K562 (cell line): ENCODE measurements around the gene ATP2A1. TPM values are rescaled to one million over a fixed set of nuclear protein-coding genes. Genes with fewer than 3 reads are reported as not detected.

Experiments used
- ATF1 ChIP-seq, 2 experiments: fragments of 450-650 bp in 1 of 2; IDR thresholded peaks; 2 replicates each; pipeline ENCODE4 v1.6.1; 2016; ENCODE audit warnings: missing compliant biosample characterization in 1 of 2, missing genetic modification characterization in 1 of 2
- ELF1 ChIP-seq: fragments of 200-800 bp; sonication (Bioruptor generic); IDR thresholded peaks from 2 replicates; pipeline ENCODE4 v1.6.1; 2016; ENCODE audit warnings: missing genetic modification characterization, missing compliant biosample characterization
- EP400 ChIP-seq: fragments of 450-650 bp; IDR thresholded peaks from 2 replicates; pipeline ENCODE4 v1.6.1; 2017; ENCODE audit warnings: antibody characterized with exemption, mild to moderate bottlenecking, moderate library complexity
- ERF ChIP-seq: fragments of 450-650 bp; formaldehyde crosslinking; IDR thresholded peaks from 2 replicates; pipeline ENCODE4 v1.4.0; 2020; ENCODE audit warnings: mild to moderate bottlenecking, mixed read lengths
- ETV5 ChIP-seq: sonication (generic); formaldehyde crosslinking; IDR thresholded peaks from 2 replicates; pipeline ENCODE4 v1.4.0; 2020; ENCODE audit warnings: low read depth, mild to moderate bottlenecking, missing genetic modification reagents
- HDAC2 ChIP-seq: fragments of 450-650 bp; IDR thresholded peaks from 2 replicates; pipeline ENCODE4 v1.6.1; 2016; ENCODE audit warnings: mild to moderate bottlenecking
- HSF4 ChIP-seq: fragments of 250-450 bp; sonication (Bioruptor Pico); IDR thresholded peaks from 2 replicates; pipeline ENCODE4 v2.1.2; 2022; ENCODE audit warnings: mild to moderate bottlenecking, moderate library complexity, borderline replicate concordance
- POLR2AphosphoS5 ChIP-seq: IDR thresholded peaks from 2 replicates; pipeline ENCODE4 v1.6.1; 2011; ENCODE audit warnings: mild to moderate bottlenecking, low read depth, low read length, moderate library complexity; ENCODE audit not compliant: control insufficient read depth, insufficient read depth
- SIX5 ChIP-seq, 2 experiments: IDR thresholded peaks; 2 replicates each; pipeline ENCODE4 v1.6.1; 2011; ENCODE audit warnings: low read length in 2 of 2, borderline replicate concordance in 1 of 2, low read depth in 1 of 2, mild to moderate bottlenecking in 1 of 2, moderate library complexity in 1 of 2; ENCODE audit not compliant: insufficient read depth in 1 of 2
- SP1 ChIP-seq: sonication (generic); formaldehyde crosslinking; IDR thresholded peaks from 2 replicates; pipeline ENCODE4 v1.8.1; 2022; ENCODE audit warnings: mild to moderate bottlenecking, missing genetic modification reagents
- SUPT5H ChIP-seq: fragments of 450-650 bp; IDR thresholded peaks from 2 replicates; pipeline ENCODE4 v1.6.1; 2016
- TCF7 ChIP-seq: sonication (generic); IDR thresholded peaks from 2 replicates; pipeline ENCODE4 v1.6.1; 2016; ENCODE audit warnings: antibody characterized with exemption, borderline replicate concordance
- ZBTB26 ChIP-seq: fragments of 450-650 bp; formaldehyde crosslinking; IDR thresholded peaks from 2 replicates; pipeline ENCODE4 v1.4.0; 2022; ENCODE audit warnings: missing genetic modification characterization
- ZBTB40 ChIP-seq, 2 experiments: fragments of 450-650 bp in 1 of 2; sonication (generic) in 1 of 2; formaldehyde crosslinking in 1 of 2; IDR thresholded peaks; 2 replicates each; pipeline versions ENCODE4 v1.7.1 to v1.9.0; 2016 to 2022; ENCODE audit warnings: inconsistent platforms in 1 of 2, mild to moderate bottlenecking in 1 of 2, missing genetic modification reagents in 1 of 2
- ZNF134 ChIP-seq: fragments of 250-450 bp; sonication (Bioruptor Pico); conservative IDR thresholded peaks from 2 replicates; pipeline ENCODE4 v1.4.0; 2020
- ZNF282 ChIP-seq: sonication (generic); formaldehyde crosslinking; IDR thresholded peaks from 2 replicates; pipeline ENCODE4 v1.8.1; 2023; ENCODE audit warnings: missing genetic modification reagents
- ZNF324 ChIP-seq: fragments of 250-450 bp; sonication (Bioruptor Pico); IDR thresholded peaks from 2 replicates; pipeline ENCODE4 v1.4.0; 2020; ENCODE audit warnings: mild to moderate bottlenecking
- ZNF551 ChIP-seq: fragments of 250-450 bp; sonication (Bioruptor Pico); IDR thresholded peaks from 2 replicates; pipeline ENCODE4 v1.5.0; 2021; ENCODE audit warnings: mild to moderate bottlenecking, moderate library complexity
- polyA plus RNA-seq, 8 experiments: library from polyadenylated mRNA; depleted of rRNA in 4 of 8; stranded (reverse) in 5 of 8; unstranded in 3 of 8; fragments of >200 nt; fragmentation: Nextera tagmentation in 2 of 8; fragmentation: Illumina TruSeq in 1 of 8; extraction: Ambion mirVana in 2 of 8; extraction: Trizol in 1 of 8; gene quantifications; 2 replicates each; pipeline versions ENCODE4 v1.2.1 to v1.2.3, GENCODE V29; 2011 to 2014; ENCODE audit warnings: inconsistent platforms in 1 of 8, missing spikeins in 1 of 8
- total RNA-seq, 7 experiments: library from RNA; depleted of rRNA in 6 of 7; stranded (reverse); fragments of >200 nt in 6 of 7; fragmentation: Illumina TruSeq in 2 of 7; extraction: Trizol in 2 of 7; gene quantifications; 2 replicates each; pipeline versions ENCODE4 v1.2.1 to v1.2.3, GENCODE V29; 2011 to 2021; ENCODE audit warnings: low replicate concordance in 1 of 7

Gene ATP2A1
- total and polyA plus RNA-seq, 9 of the 15 experiments (the other 6 are each of a cell fraction or from before 2014, with no cell fraction given), result 0.25 to 2.6 (median 0.65) TPM

GRCh38 chr16:28935924-28936783, 57.9 kb downstream of the ATP2A1 start (continued):
- peak; percentile 60 for TF ChIP-seq ZBTB40 (IDR thresholded peaks at IDR 0.05)
- TF ChIP-seq ZBTB40 (CRISPR knock-in tag; IDR thresholded peaks at IDR 0.05), result no peak
- no peak for TF ChIP-seq HSF4 (CRISPR knock-in tag)
- no peak for TF ChIP-seq ZNF324 (CRISPR knock-in tag)
- TF ChIP-seq ZNF282, result no peak
- peak; percentile 65; the same call in 1 of the 2 replicates for TF ChIP-seq HDAC2
- TF ChIP-seq POLR2AphosphoS5, result 0 out of 2 replicates have a peak, but pooled peaks have one; percentile 22
- TF ChIP-seq ELF1 (tag), result peak; percentile 59; the same call in 1 of the 2 replicates
- TF ChIP-seq ZNF551 (CRISPR knock-in tag), result no peak
- TF ChIP-seq EP400, result peak; percentile 57
- TF ChIP-seq ETV5, result peak; percentile 59
- peak; percentile 81; the same call in 1 of the 2 replicates for TF ChIP-seq TCF7
- no peak for TF ChIP-seq ZBTB26 (CRISPR knock-in tag)
- peak; percentile 92 for TF ChIP-seq SP1
- no peak for TF ChIP-seq SIX5 (IDR thresholded peaks at IDR 0.05; ENCODE audit: borderline replicate concordance in 1 of 2, insufficient read depth in 1 of 2, low read depth in 1 of 2, low read length in 2 of 2)
- no peak for TF ChIP-seq ZNF134 (CRISPR knock-in tag)
- TF ChIP-seq ATF1 (CRISPR knock-in tag; IDR thresholded peaks at IDR 0.05), result no peak
- 0 out of 2 replicates have a peak, but pooled peaks have one; percentile 37 for TF ChIP-seq ATF1 (tag; IDR thresholded peaks at IDR 0.05)
- TF ChIP-seq ERF (CRISPR knock-in tag), result no peak
- peak; percentile 67 for TF ChIP-seq SUPT5H
